HUES6 (cell line): Measurements from ENCODE around the gene PLB1.

Source experiments
- H3K27ac ChIP-seq: 2 replicates; pipeline ENCODE4 v1.7.0; 2013; ENCODE audit warnings: low read depth, mild to moderate bottlenecking, low read length, inconsistent platforms
- H3K27me3 ChIP-seq: 2 replicates; pipeline ENCODE4 v1.6.1; 2013; ENCODE audit warnings: low read length; ENCODE audit not compliant: control insufficient read depth, insufficient read depth
- H3K36me3 ChIP-seq: 2 replicates; pipeline ENCODE4 v1.6.1; 2013; ENCODE audit warnings: low read length; ENCODE audit not compliant: control insufficient read depth, insufficient read depth
- H3K4me1 ChIP-seq: 2 replicates; pipeline ENCODE4 v1.6.1; 2013; ENCODE audit warnings: low read length; ENCODE audit not compliant: control insufficient read depth, insufficient read depth
- H3K4me3 ChIP-seq: 2 replicates; pipeline ENCODE4 v1.5.1; 2013; ENCODE audit warnings: low read depth, low read length
- H3K9ac ChIP-seq: one replicate; pipeline ENCODE4 v1.6.1; 2013; ENCODE audit warnings: mild to moderate bottlenecking, low read length
- H3K9me3 ChIP-seq: 2 replicates; pipeline ENCODE4 v1.6.1; 2013; ENCODE audit warnings: low read depth, low read length; ENCODE audit not compliant: control insufficient read depth, insufficient read depth

The PLB1 gene

DNA sequence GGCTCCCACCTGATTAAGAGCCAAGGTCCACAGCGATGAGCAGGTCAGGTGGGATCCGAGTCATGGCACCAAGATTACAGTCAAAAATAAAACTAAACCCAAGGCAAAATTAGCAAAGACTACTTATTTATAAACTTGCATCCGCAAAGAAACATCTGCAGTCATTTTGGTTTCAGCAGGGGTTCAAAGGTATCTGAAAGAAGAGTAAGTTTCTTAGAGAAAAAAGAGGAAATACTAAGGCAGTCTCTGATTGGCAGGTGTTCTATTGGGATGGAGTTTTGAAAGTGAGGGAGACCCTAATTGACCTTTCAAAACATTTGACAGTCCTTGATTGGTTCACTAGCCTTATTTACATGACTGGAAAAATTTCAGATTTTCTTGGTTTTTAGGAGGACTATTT, 11.0 kb upstream of the PLB1 start:
- no peaks in the 10 kb centered on the region; the same call in 1 of the 2 replicates for H3K27me3 ChIP-seq
- no peak overlapping the region for H3K9ac ChIP-seq
- H3K4me3 ChIP-seq = no peak overlapping the region
- no peaks in the 10 kb centered on the region for H3K4me1 ChIP-seq
- H3K36me3 ChIP-seq = no peaks in the 10 kb centered on the region
- no peaks in the 10 kb centered on the region for H3K9me3 ChIP-seq
- no peak overlapping the region for H3K27ac ChIP-seq

DNA sequence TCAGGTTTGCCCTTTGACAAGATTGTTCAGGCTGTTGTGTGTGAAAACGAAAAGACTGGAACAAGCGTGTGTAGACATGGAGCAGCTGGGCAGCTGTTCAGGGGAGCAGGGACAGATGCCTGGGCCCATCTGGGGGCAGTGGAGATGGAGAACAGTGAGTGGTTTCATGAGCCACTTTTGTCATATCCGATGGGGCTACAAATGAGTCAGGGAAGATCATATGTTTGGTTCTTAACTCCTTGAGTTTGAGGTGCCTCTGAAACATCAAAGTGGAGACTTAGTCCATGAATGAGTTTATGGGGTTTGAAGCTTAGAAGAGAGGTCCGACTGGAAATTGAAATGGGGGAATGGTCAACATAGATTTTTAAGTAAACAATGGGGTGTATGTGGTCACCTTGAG, 9.3 kb upstream of the PLB1 start:
- Histone ChIP-seq H3K27ac (no peak overlapping the region), H3K27me3 (no peaks in the 10 kb centered on the region; the same call in 1 of the 2 replicates), H3K4me3 (no peak overlapping the region), H3K9me3 (no peaks in the 10 kb centered on the region), H3K4me1 (no peaks in the 10 kb centered on the region), H3K36me3 (no peaks in the 10 kb centered on the region), H3K9ac (no peak overlapping the region)

DNA sequence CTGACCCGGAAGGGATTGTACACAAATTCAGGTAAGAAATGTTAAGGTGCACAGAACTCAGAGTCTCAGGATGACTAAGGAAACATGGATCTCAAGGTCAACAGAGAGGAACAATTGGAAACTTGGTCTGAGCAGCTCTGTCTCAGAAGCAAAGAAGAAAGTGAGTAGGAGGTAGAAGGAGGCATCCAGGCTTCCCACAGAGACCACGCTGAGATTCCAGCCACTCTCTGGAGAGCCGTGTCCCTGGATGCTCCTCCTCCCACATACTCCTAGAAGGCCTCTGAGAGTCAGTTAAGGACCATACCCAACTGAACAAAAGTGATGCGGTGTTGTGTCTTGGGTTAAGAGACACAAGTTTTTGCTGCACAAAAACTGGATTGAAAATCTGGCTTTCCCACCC, 8.6 kb upstream of the PLB1 start:
- no peaks in the 10 kb centered on the region for H3K4me1 ChIP-seq
- H3K9ac ChIP-seq = no peak overlapping the region
- H3K27me3 ChIP-seq = no peaks in the 10 kb centered on the region; the same call in 1 of the 2 replicates
- H3K27ac ChIP-seq = no peak overlapping the region
- no peaks in the 10 kb centered on the region for H3K36me3 ChIP-seq
- H3K4me3 ChIP-seq = no peak overlapping the region
- no peaks in the 10 kb centered on the region for H3K9me3 ChIP-seq

DNA sequence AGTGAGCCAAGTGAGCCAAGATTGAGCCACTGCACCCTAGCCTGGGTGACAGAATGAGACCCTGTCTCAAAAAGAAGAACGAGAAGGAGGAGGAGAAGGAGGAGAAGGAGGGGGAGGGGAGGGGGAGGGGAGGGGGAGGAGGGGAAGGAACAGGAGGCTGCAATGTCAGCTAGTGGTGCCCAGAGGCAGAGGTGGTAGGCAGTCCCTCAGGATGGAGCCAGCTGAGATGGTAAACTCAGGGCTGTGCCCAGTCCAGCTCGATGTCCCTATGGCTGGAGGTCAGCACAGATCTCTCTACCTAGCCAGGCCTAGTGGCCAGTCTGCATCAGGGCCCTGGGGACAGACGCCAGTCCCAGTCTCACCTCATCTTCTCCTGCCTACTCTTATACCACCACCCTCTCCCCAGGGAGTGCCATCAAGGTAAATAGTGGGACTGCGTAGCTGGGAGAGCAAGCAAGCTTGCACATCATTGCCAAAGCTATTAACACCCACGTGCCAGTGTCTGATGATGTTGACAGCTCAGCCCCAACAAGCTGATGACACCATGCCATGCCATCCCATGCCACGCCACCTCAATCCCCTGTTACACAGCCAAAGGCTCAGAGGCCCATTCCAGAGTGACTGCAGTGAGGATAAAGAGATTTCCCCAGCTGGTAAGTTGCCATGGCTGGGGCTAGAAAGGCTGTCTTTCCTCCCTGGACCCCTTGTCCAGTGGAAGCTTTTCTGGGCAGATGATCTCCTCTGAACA, 7.6 kb upstream of the PLB1 start:
- H3K27me3 ChIP-seq = no peaks in the 10 kb centered on the region; the same call in 1 of the 2 replicates
- no peak overlapping the region for H3K4me3 ChIP-seq
- H3K4me1 ChIP-seq = no peaks in the 10 kb centered on the region
- H3K9ac ChIP-seq = no peak overlapping the region
- no peaks in the 10 kb centered on the region for H3K9me3 ChIP-seq
- no peak overlapping the region for H3K27ac ChIP-seq
- H3K36me3 ChIP-seq = no peaks in the 10 kb centered on the region

DNA sequence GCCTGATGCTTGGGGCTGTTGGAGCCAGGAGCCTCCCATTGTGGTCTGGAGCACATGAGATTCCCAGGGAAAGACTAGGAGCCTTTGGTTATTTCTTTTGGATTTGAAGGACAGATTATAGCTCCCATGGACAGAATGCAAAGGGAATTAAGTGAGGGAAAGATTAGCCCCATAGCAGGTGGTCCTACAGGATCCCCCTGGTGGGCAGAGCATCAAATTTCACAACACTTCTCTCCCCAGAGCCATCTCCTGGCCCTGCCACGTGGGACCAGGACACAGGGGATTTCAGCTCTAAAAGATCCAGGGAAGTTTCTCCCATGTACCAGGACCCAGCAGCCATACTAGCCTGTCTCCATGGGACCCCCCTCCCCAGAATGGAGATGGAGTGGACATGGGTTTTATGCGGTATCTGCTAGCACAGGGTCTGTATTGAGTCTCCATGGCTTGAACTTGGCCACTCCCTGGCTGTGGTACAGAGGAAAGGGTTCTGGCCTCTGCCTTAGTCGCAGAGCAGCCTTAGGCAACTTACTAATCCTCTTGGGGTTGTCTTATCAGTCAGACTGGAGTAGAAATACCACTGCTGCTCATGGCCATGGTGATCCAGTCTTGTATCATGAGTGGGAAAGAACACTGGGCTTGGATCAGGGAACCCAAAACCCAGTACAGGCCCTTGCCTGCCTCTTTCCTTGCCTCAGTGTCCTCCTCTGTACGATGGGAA, 6.8 kb upstream of the PLB1 start:
- Histone ChIP-seq H3K27me3 (no peaks in the 10 kb centered on the region; the same call in 1 of the 2 replicates), H3K9me3 (no peaks in the 10 kb centered on the region), H3K9ac (no peak overlapping the region), H3K27ac (no peak overlapping the region), H3K4me3 (no peak overlapping the region), H3K36me3 (no peaks in the 10 kb centered on the region), H3K4me1 (no peaks in the 10 kb centered on the region)

DNA sequence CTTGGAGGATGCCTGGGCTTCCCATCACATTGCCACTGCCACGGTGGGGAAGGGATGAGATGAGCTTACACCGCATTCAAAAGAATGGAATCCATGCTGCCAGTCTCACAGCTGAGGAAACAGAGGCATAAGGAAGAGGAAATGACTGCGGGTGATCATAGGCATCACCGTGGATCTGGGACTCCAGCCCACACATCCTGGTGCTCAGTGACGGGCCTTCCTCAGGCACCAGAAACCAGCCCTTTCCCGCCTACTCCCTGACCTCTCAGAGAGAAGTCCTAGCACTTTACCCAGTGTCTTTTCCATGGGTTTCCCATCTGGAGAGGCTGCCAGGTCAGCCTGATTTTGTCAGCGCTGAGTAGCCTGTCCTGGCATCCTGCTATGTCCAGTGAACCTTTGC, 5.3 kb upstream of the PLB1 start:
- no peak overlapping the region for H3K4me3 ChIP-seq
- no peaks in the 10 kb centered on the region for H3K4me1 ChIP-seq
- no peaks in the 10 kb centered on the region for H3K36me3 ChIP-seq
- no peaks in the 10 kb centered on the region; the same call in 1 of the 2 replicates for H3K27me3 ChIP-seq
- H3K9me3 ChIP-seq = no peaks in the 10 kb centered on the region
- H3K27ac ChIP-seq = no peak overlapping the region
- H3K9ac ChIP-seq = no peak overlapping the region

DNA sequence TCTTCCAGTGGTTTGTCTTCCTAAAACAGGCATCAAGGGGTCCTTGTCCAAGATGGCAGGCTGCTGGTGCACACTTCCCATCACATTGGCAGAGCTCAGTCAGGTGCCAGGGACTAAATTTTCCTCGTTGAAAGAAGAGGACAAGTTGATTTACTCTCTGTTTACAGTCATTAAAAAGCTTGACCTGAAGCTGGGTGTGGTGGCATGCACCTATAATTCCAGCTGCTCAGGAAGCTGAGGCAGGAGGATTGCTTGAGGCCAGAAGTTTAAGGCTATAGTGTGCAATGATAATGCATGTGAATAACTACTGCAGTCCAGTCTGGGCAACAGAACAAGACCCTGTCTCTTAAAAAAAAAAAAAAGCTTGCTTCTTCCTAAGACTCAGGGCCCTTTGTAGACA, 3.6 kb upstream of the PLB1 start:
- H3K27me3 ChIP-seq = no peaks in the 10 kb centered on the region; the same call in 1 of the 2 replicates
- no peak overlapping the region for H3K4me3 ChIP-seq
- H3K9me3 ChIP-seq = no peaks in the 10 kb centered on the region
- H3K9ac ChIP-seq = no peak overlapping the region
- no peak overlapping the region for H3K27ac ChIP-seq
- no peaks in the 10 kb centered on the region for H3K36me3 ChIP-seq
- H3K4me1 ChIP-seq = no peaks in the 10 kb centered on the region

DNA sequence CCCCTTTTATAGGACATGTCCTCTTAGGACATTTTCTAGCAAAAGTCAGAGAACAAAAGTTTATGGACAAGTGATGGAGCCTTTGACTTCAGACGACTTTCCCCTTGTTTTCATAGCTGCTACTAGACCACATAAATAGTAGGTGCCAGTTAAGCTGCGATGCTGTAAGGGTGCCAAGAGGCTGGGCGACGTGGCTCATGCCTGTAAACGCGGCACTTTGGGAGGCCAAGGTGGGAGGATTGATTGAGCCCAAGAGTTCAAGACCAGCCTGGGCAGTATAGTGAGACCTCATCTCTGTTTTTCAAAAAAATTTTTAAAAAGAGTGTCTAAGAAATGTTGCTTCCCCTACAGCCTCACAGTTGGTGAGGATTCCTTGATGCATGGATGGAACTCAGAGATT, 2.2 kb upstream of the PLB1 start:
- Histone ChIP-seq H3K27me3 (no peaks in the 10 kb centered on the region; the same call in 1 of the 2 replicates), H3K4me1 (no peaks in the 10 kb centered on the region), H3K9ac (no peak overlapping the region), H3K36me3 (no peaks in the 10 kb centered on the region), H3K27ac (no peak overlapping the region), H3K4me3 (no peak overlapping the region), H3K9me3 (no peaks in the 10 kb centered on the region)

DNA sequence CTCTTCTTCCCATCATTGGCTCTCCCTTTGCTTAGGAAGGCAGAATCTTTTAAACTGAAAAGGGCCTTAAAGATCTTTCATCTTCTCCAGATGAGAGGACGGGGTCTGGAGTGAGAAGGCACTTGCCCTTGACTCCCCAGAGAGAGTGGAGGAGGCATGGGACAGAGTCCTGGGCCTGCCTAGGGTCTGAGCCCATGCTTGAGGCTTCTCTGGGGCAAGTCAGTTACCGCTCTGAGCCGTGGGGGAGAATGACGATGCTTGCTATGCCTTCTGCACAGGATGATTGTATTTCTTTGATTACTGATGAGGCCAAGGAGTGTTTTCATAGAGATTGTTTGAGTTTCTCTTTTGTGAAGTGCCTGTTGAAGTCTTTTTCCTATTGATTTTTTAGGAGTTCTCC, 921 bp downstream of the PLB1 start:
- H3K27me3 ChIP-seq = no peaks in the 10 kb centered on the region
- no peaks in the 10 kb centered on the region for H3K9me3 ChIP-seq
- H3K36me3 ChIP-seq = no peaks in the 10 kb centered on the region
- no peaks in the 10 kb centered on the region for H3K4me1 ChIP-seq
- H3K27ac ChIP-seq = no peak overlapping the region
- no peak overlapping the region for H3K9ac ChIP-seq
- no peak overlapping the region for H3K4me3 ChIP-seq

DNA sequence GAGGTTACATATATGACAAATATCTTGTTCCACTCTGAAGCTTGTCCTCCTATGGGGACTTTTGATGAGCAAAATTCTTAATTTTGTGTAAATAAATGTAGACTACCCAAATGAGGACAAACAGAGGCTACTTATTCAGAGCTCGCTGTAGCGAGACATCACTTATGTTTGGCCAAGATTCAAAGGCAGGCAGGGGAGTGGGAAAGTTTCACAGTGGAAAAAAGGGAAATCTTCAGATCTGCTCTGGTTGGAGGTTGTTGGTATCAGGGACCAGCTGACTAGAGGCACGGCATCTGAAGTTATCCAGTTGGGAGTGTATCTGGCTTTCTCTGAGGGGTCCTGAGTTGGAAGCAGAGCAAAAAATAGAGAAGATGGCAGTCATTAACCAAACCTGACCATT, 1.3 kb downstream of the PLB1 start:
- Histone ChIP-seq H3K4me3 (no peak overlapping the region), H3K9ac (no peak overlapping the region), H3K9me3 (no peaks in the 10 kb centered on the region), H3K36me3 (no peaks in the 10 kb centered on the region), H3K4me1 (no peaks in the 10 kb centered on the region), H3K27me3 (no peaks in the 10 kb centered on the region), H3K27ac (no peak overlapping the region)

DNA sequence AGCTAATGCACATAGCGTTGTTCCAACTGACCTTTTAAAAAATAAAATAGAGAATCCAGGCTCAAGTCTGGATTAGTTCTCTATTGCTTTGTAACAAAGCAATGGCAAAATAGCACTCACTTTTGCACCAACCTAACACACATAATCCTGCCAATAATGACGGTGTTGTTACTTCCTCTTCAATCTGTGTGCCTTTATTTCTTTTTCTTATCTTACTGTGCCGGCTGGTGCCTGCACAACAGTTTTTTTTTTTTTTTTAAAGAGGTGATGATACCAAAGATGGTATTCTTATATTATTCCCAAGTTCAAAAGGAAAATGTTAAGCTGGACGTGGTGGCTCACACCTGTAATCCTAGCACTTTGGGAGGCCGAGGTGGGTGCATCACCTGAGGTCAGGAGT, 3.4 kb downstream of the PLB1 start:
- Histone ChIP-seq H3K9ac (no peak overlapping the region), H3K4me1 (no peaks in the 10 kb centered on the region), H3K27ac (no peak overlapping the region), H3K36me3 (no peaks in the 10 kb centered on the region), H3K27me3 (no peaks in the 10 kb centered on the region), H3K9me3 (no peaks in the 10 kb centered on the region), H3K4me3 (no peak overlapping the region)
